Keratinocyte (primary cell): Measurements from ENCODE around the gene PRR13. TPM values are rescaled to one million over a fixed set of nuclear protein-coding genes. Genes with fewer than 3 reads are reported as not detected.

ENCODE experiments used
- DNase-seq: peaks from one replicate; pipeline ENCODE4 v3.0.0-alpha.2; 2011; ENCODE audit warnings: low read depth, missing footprints, low spot score
- FAIRE-seq: peaks from 2 replicates; lab custom pipeline; 2011; peaks lifted over from hg19 to GRCh38; lab: Jason Lieb, UNC
- H2AFZ ChIP-seq: 2 replicates; pipeline ENCODE4 v1.6.0; 2012; ENCODE audit warnings: low read length, control low read depth, inconsistent platforms; ENCODE audit not compliant: control insufficient read depth
- H3K27ac ChIP-seq: 2 replicates; pipeline ENCODE4 v1.5.1; 2011; ENCODE audit warnings: low read length; ENCODE audit not compliant: control insufficient read depth, insufficient read depth
- H3K27me3 ChIP-seq: 3 replicates; pipeline ENCODE4 v1.6.0; 2011; ENCODE audit warnings: low read length; ENCODE audit not compliant: control insufficient read depth, insufficient read depth; ENCODE audit errors: extremely low read depth
- H3K36me3 ChIP-seq, 2 experiments: 2 replicates in 1 of 2; 3 replicates in 1 of 2; pipeline ENCODE4 v1.5.1; 2011; ENCODE audit warnings: low read length in 2 of 2, mild to moderate bottlenecking in 1 of 2; ENCODE audit not compliant: control insufficient read depth in 2 of 2, insufficient read depth in 2 of 2; ENCODE audit errors: extremely low read depth in 1 of 2
- H3K4me1 ChIP-seq: 3 replicates; pipeline ENCODE4 v1.5.1; 2011; ENCODE audit warnings: low read length; ENCODE audit not compliant: control insufficient read depth, insufficient read depth; ENCODE audit errors: extremely low read depth
- H3K4me2 ChIP-seq: 3 replicates; pipeline ENCODE4 v1.6.0; 2011; ENCODE audit warnings: low read depth, low read length; ENCODE audit not compliant: control insufficient read depth, insufficient read depth; ENCODE audit errors: extremely low read depth
- H3K4me3 ChIP-seq, 3 experiments: fragments of 200-600 bp in 1 of 3; sonication (generic) in 1 of 3; 2 replicates in 2 of 3; 3 replicates in 1 of 3; pipeline ENCODE4 v1.5.1; 2011 to 2016; ENCODE audit warnings: low read length in 3 of 3, mild to moderate bottlenecking in 3 of 3, control low read depth in 2 of 3, inconsistent platforms in 1 of 3, low read depth in 1 of 3, mixed read lengths in 1 of 3, mixed run types in 1 of 3, moderate library complexity in 1 of 3; ENCODE audit not compliant: control insufficient read depth in 2 of 3, insufficient read depth in 2 of 3; ENCODE audit errors: extremely low read depth in 1 of 3
- H3K79me2 ChIP-seq: 2 replicates; pipeline ENCODE4 v1.6.0; 2012; ENCODE audit warnings: low read length; ENCODE audit not compliant: control insufficient read depth, insufficient read depth
- H3K9ac ChIP-seq: 3 replicates; pipeline ENCODE4 v1.6.0; 2011; ENCODE audit warnings: low read length; ENCODE audit not compliant: control insufficient read depth, insufficient read depth; ENCODE audit errors: extremely low read depth
- H3K9me1 ChIP-seq: 3 replicates; pipeline ENCODE4 v1.6.0; 2011; ENCODE audit warnings: low read length; ENCODE audit not compliant: control insufficient read depth, insufficient read depth; ENCODE audit errors: extremely low read depth
- H3K9me3 ChIP-seq: 2 replicates; pipeline ENCODE4 v1.5.1; 2012; ENCODE audit warnings: low read depth, low read length; ENCODE audit not compliant: control insufficient read depth
- H4K20me1 ChIP-seq: 3 replicates; pipeline ENCODE4 v1.6.0; 2011; ENCODE audit warnings: low read length; ENCODE audit not compliant: control insufficient read depth, insufficient read depth; ENCODE audit errors: extremely low read depth
- CTCF ChIP-seq, 3 experiments: IDR thresholded peaks in 1 of 3; conservative IDR thresholded peaks in 1 of 3; optimal IDR thresholded peaks in 1 of 3; 2 replicates in 2 of 3; 3 replicates in 1 of 3; pipeline versions ENCODE3 to v1.5.1; 2011; ENCODE audit warnings: low read length in 3 of 3, mild to moderate bottlenecking in 3 of 3, moderate library complexity in 2 of 3, control low read depth in 1 of 3, inconsistent platforms in 1 of 3; ENCODE audit not compliant: insufficient read depth in 2 of 3; ENCODE audit errors: extremely low read depth in 1 of 3
- EZH2 ChIP-seq: IDR thresholded peaks from one replicate; pipeline ENCODE4 v1.6.1; 2012; ENCODE audit warnings: inconsistent platforms, mild to moderate bottlenecking, low read length, moderate library complexity
- dilution Hi-C: fragments of 300-500 bp; cut with MboI; formaldehyde crosslinking; loops from one replicate; pipeline ENCODE4 v1.7.0; 2020; ENCODE audit warnings: low sequenced_read_pairs; ENCODE audit not compliant: extremely low pct_ligation_motif_present
- polyA plus RNA-seq, 5 experiments: library from polyadenylated mRNA; depleted of rRNA in 3 of 5; stranded (reverse) in 3 of 5; stranded (forward) in 1 of 5; unstranded in 1 of 5; fragments of >200 nt; gene quantifications; 1 replicate in 1 of 5; 2 replicates in 3 of 5; 3 replicates in 1 of 5; pipeline versions ENCODE4 v1.2.1 to v1.2.3, GENCODE V29; 2011 to 2012; ENCODE audit warnings: missing spikeins in 2 of 5, low read depth in 1 of 5, low replicate concordance in 1 of 5

Gene PRR13
- polyA plus RNA-seq, 1 donor (not counting 4 experiments of a cell fraction or from before 2014, with no cell fraction given): 104 TPM

DNA sequence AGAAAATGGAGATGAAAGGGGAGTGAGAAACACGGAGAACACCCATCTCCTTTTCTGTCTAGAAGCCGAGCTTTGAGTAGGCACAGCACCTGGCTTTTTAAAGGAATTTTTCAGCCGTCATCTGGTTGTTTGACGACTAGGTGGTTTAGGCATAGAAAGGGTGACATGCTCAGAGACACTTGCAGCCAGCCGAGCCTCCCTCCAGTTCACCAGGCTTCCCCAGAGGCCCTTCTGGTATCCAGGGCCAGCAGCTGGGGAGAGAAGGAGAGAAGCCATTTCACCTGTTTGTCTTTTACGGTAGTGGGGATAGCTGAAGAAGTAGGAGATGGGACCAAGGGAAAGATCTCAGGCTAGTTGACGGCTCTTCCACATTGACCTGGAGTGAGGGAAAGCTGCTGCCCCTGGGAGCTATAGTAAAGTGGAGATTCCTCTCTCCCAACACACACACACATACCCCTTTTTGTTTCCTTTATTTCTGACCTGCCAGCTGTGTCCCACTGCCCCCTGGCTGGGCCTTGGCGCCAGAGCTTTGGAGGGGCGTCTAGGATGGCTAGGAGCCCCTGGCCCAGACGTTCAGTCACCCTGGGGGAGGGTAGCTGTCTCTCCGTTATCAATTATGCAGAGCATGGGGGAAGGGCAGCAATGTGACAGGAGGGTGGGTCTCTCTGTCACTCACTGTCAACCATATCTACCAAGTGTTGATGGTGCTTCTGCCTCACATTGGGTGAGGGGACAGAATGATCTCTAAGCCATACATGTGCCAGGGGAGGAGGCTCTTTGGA, 52.3 kb downstream of the PRR13 start:
- peak overlapping the region; percentile 58 for H3K9ac ChIP-seq

More for the DNA sequence above, 52.3 kb downstream of the PRR13 start:
- Histone ChIP-seq H3K4me2 (peak overlapping the region; percentile 95), H3K36me3 (no peaks in the 10 kb centered on the region), H3K4me3 (peak overlapping the region; percentile 30 to 48 (median 46)), H3K79me2 (no peaks in the 10 kb centered on the region), H3K27ac (peak overlapping the region; percentile 41), H3K9me1 (no peaks in the 10 kb centered on the region), H4K20me1 (no peaks in the 10 kb centered on the region), H3K27me3 (no peaks in the 10 kb centered on the region), H3K9me3 (no peaks in the 10 kb centered on the region), H3K4me1 (peaks cover 14% of the 10 kb centered on the region), H2AFZ (peak overlapping the region; percentile 85)
- dilution Hi-C loops: no loop called here
- no peak for FAIRE-seq
- TF ChIP-seq EZH2 (no peak), CTCF (optimal IDR thresholded peaks at IDR 0.05 in 1 of 3, IDR thresholded peaks at IDR 0.05 in 1 of 3, conservative IDR thresholded peaks at IDR 0.05 in 1 of 3; ENCODE audit: extremely low read depth in 1 of 3, insufficient read depth in 2 of 3, low read length in 3 of 3) (no peak)
- DNase-seq: no peak

Other genes with a start within 250 kb of the PRR13 start
- 0.58 to 2.4 TPM (median 0.83 TPM) in 3 replicates for gene ITGB7, start 234.5 kb upstream of the PRR13 start, polyA plus RNA-seq
- gene RARG, start 209.5 kb upstream of the PRR13 start, polyA plus RNA-seq: 26.4 to 31.5 TPM (median 30.9 TPM) in 3 replicates
- gene ESPL1, start 173.4 kb upstream of the PRR13 start, polyA plus RNA-seq: 0.80 to 3.7 TPM (median 3.7 TPM) in 3 replicates
- 546 to 674 TPM (median 659 TPM) in 3 replicates for gene PFDN5, start 146.2 kb upstream of the PRR13 start, polyA plus RNA-seq
- gene MYG1, start 142.0 kb upstream of the PRR13 start, polyA plus RNA-seq: 24.2 to 31.9 TPM (median 27.2 TPM) in 3 replicates
- gene AAAS, start 120.1 kb upstream of the PRR13 start, polyA plus RNA-seq: 42.1 to 58.3 TPM (median 42.3 TPM) in 3 replicates
- gene SP7, start 105.4 kb upstream of the PRR13 start, polyA plus RNA-seq: not detected in 3 replicates
- gene SP1, start 61.6 kb upstream of the PRR13 start, polyA plus RNA-seq: 30.7 to 34.5 TPM (median 31.2 TPM) in 3 replicates
- 0.04 TPM in 1 of 3 replicates, not detected in the others for gene AMHR2, start 17.9 kb upstream of the PRR13 start, polyA plus RNA-seq
- 179 to 329 TPM (median 238 TPM) in 3 replicates for gene PCBP2, start 10.4 kb downstream of the PRR13 start, polyA plus RNA-seq
- 8.7 to 21.8 TPM (median 13.4 TPM) in 3 replicates for gene MAP3K12, start 57.7 kb downstream of the PRR13 start, polyA plus RNA-seq
- gene TARBP2, start 59.5 kb downstream of the PRR13 start, polyA plus RNA-seq: 21.0 to 30.3 TPM (median 28.4 TPM) in 3 replicates
- gene NPFF, start 65.8 kb downstream of the PRR13 start, polyA plus RNA-seq: not detected in 3 replicates
- 12.9 to 18.0 TPM (median 16.3 TPM) in 3 replicates for gene ATF7, start 184.6 kb downstream of the PRR13 start, polyA plus RNA-seq
- gene ATP5MC2, start 234.3 kb downstream of the PRR13 start, polyA plus RNA-seq: 138 to 236 TPM (median 205 TPM) in 3 replicates